Panc1 (cell line): ENCODE measurements around the gene GRM4. TPM values are rescaled to one million over a fixed set of nuclear protein-coding genes. Genes with fewer than 3 reads are reported as not detected.

Source experiments
- ATAC-seq: fragments of 200-7000 bp; cut with Tn5 transposase; 2 replicates; pipeline ENCODE4 v1.9.1; 2020; ENCODE audit warnings: mild to moderate bottlenecking, moderate library complexity
- BruUV-seq: library from RNA; stranded (reverse); fragments of 400-500 nt; replicated peaks from 2 replicates; lab custom pipeline; 2021; lab: Mats Ljungman, UMichigan
- CTCF ChIA-PET: fragments of 300-600 bp; sonication (Branson Sonifier 250); formaldehyde crosslinking; loops from one replicate; lab custom pipeline; 2022; ENCODE audit warnings: antibody characterized with exemption; lab: Charles Lee
- POLR2A ChIA-PET: fragments of 300-600 bp; sonication (Branson Sonifier 250); formaldehyde crosslinking; loops from one replicate; lab custom pipeline; 2022; ENCODE audit warnings: antibody characterized with exemption; lab: Charles Lee
- DNase-seq: peaks from one replicate; pipeline ENCODE4 v3.0.0-alpha.2; 2010; ENCODE audit warnings: low read depth, low spot score
- H3K27ac ChIP-seq: 2 replicates; pipeline ENCODE4 v1.5.1; 2011; ENCODE audit warnings: mild to moderate bottlenecking, low read length, inconsistent platforms
- H3K27me3 ChIP-seq: fragments of 200-500 bp; sonication (Bioruptor generic); 2 replicates; pipeline ENCODE4 v1.6.0; 2014; ENCODE audit warnings: low read length, inconsistent platforms; ENCODE audit not compliant: control insufficient read depth, insufficient read depth
- H3K36me3 ChIP-seq: fragments of 200-500 bp; sonication (Bioruptor generic); 2 replicates; pipeline ENCODE4 v1.5.1; 2014; ENCODE audit warnings: inconsistent platforms, mild to moderate bottlenecking, low read length, moderate library complexity; ENCODE audit not compliant: control insufficient read depth, insufficient read depth
- H3K4me1 ChIP-seq: 2 replicates; pipeline ENCODE4 v1.5.1; 2011; ENCODE audit warnings: inconsistent platforms, mild to moderate bottlenecking, low read length, moderate library complexity; ENCODE audit not compliant: control insufficient read depth, insufficient read depth
- H3K4me3 ChIP-seq, 2 experiments: 2 replicates each; pipeline ENCODE4 v1.5.1; 2011 to 2012; ENCODE audit warnings: low read depth in 2 of 2, low read length in 2 of 2, mild to moderate bottlenecking in 2 of 2, inconsistent platforms in 1 of 2, moderate library complexity in 1 of 2
- H3K9me3 ChIP-seq: fragments of 200-500 bp; sonication (Bioruptor generic); 2 replicates; pipeline ENCODE4 v1.5.1; 2014; ENCODE audit warnings: low read depth, mild to moderate bottlenecking, inconsistent platforms, low read length, moderate library complexity; ENCODE audit not compliant: control insufficient read depth, insufficient read depth
- POLR2AphosphoS5 ChIP-seq: IDR thresholded peaks from 2 replicates; pipeline ENCODE4 v1.6.1; 2012; ENCODE audit warnings: mild to moderate bottlenecking, low read depth, low read length, moderate library complexity
- SIN3A ChIP-seq: IDR thresholded peaks from 2 replicates; pipeline ENCODE4 v1.6.1; 2012; ENCODE audit warnings: low read depth, mild to moderate bottlenecking, low read length, moderate library complexity, borderline replicate concordance; ENCODE audit not compliant: insufficient read depth
- TCF7L2 ChIP-seq: IDR thresholded peaks from 2 replicates; pipeline ENCODE4 v1.6.1; 2011; ENCODE audit warnings: mild to moderate bottlenecking, low read depth, low read length, inconsistent platforms
- in situ Hi-C: cut with HindIII; loops from 2 replicates; pipeline ENCODE4 v1.10.0; 2016; ENCODE audit warnings: low sequenced_read_pairs, low pct_unique_long_range_greater_than_20kb
- intact Hi-C: fragments of 100-400 bp; cut with micrococcal nuclease; formaldehyde crosslinking; loops from one replicate; pipeline ENCODE4 v1.10.0; 2022; ENCODE audit not compliant: unreplicated experiment
- total RNA-seq: library from RNA; stranded (reverse); gene quantifications from one replicate; pipeline ENCODE4 v1.2.1, GENCODE V29; 2021; ENCODE audit not compliant: unreplicated experiment
- TF ChIP-seq, protein P1 (sequence below): fragments of 450-650 bp; IDR thresholded peaks from 2 replicates; pipeline ENCODE4 v1.5.1; 2017; ENCODE audit warnings: mild to moderate bottlenecking
- TF ChIP-seq, protein P2 (sequence below), 2 experiments: IDR thresholded peaks; 2 replicates each; pipeline ENCODE4 v1.6.1; 2011 to 2012; ENCODE audit warnings: low read depth in 2 of 2, control low read depth in 1 of 2, low read length in 1 of 2, mild to moderate bottlenecking in 1 of 2, moderate library complexity in 1 of 2; ENCODE audit not compliant: insufficient read depth in 1 of 2

Gene GRM4
- total RNA-seq, 1 experiment from 2014 or later = 1.3 TPM

DNA sequence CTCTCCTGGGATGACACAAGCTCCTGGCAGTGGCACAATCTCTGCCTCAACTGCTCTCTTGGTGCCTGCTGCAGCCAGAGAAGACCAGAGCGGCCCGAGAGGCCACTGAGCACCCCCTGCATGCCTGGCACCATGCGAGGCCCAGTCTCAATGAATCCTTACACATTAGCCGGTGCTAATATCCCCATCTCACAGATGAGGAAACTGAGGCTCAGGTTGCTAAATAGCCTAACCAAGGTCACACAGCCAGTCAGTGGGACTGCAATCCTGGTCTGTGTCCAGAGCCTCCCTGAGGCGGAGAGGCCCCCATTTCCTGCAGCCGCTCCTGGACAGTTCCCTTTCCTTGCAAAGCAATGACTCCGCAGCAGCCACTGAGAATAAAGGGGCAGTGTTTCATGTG, 81.2 kb downstream of the GRM4 start:
- H3K27ac ChIP-seq = no peak overlapping the region
- no peaks in the 10 kb centered on the region for H3K9me3 ChIP-seq
- intact Hi-C loops = no loop called here
- ChIA-PET CTCF (no interaction called here), POLR2A (no interaction called here)
- H3K36me3 ChIP-seq = no peaks in the 10 kb centered on the region
- no peak overlapping the region for H3K4me3 ChIP-seq
- in situ Hi-C loops = no loop called here
- no peak for ATAC-seq
- peaks cover 5% of the 10 kb centered on the region for H3K27me3 ChIP-seq
- TF ChIP-seq SIN3A (no peak), POLR2AphosphoS5 (no peak), TCF7L2 (no peak)
- TF ChIP-seq, protein P1, sequence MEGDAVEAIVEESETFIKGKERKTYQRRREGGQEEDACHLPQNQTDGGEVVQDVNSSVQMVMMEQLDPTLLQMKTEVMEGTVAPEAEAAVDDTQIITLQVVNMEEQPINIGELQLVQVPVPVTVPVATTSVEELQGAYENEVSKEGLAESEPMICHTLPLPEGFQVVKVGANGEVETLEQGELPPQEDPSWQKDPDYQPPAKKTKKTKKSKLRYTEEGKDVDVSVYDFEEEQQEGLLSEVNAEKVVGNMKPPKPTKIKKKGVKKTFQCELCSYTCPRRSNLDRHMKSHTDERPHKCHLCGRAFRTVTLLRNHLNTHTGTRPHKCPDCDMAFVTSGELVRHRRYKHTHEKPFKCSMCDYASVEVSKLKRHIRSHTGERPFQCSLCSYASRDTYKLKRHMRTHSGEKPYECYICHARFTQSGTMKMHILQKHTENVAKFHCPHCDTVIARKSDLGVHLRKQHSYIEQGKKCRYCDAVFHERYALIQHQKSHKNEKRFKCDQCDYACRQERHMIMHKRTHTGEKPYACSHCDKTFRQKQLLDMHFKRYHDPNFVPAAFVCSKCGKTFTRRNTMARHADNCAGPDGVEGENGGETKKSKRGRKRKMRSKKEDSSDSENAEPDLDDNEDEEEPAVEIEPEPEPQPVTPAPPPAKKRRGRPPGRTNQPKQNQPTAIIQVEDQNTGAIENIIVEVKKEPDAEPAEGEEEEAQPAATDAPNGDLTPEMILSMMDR = no peak
- TF ChIP-seq, protein P2, sequence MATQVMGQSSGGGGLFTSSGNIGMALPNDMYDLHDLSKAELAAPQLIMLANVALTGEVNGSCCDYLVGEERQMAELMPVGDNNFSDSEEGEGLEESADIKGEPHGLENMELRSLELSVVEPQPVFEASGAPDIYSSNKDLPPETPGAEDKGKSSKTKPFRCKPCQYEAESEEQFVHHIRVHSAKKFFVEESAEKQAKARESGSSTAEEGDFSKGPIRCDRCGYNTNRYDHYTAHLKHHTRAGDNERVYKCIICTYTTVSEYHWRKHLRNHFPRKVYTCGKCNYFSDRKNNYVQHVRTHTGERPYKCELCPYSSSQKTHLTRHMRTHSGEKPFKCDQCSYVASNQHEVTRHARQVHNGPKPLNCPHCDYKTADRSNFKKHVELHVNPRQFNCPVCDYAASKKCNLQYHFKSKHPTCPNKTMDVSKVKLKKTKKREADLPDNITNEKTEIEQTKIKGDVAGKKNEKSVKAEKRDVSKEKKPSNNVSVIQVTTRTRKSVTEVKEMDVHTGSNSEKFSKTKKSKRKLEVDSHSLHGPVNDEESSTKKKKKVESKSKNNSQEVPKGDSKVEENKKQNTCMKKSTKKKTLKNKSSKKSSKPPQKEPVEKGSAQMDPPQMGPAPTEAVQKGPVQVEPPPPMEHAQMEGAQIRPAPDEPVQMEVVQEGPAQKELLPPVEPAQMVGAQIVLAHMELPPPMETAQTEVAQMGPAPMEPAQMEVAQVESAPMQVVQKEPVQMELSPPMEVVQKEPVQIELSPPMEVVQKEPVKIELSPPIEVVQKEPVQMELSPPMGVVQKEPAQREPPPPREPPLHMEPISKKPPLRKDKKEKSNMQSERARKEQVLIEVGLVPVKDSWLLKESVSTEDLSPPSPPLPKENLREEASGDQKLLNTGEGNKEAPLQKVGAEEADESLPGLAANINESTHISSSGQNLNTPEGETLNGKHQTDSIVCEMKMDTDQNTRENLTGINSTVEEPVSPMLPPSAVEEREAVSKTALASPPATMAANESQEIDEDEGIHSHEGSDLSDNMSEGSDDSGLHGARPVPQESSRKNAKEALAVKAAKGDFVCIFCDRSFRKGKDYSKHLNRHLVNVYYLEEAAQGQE (IDR thresholded peaks at IDR 0.05; ENCODE audit: insufficient read depth in 1 of 2, low read depth in 2 of 2, low read length in 1 of 2) = no peak
- no peak for DNase-seq
- H3K4me1 ChIP-seq = 0 out of 2 replicates have a peak, but pooled peaks cover 2% of the 10 kb centered on the region
- no TSS peak for BruUV-seq

DNA sequence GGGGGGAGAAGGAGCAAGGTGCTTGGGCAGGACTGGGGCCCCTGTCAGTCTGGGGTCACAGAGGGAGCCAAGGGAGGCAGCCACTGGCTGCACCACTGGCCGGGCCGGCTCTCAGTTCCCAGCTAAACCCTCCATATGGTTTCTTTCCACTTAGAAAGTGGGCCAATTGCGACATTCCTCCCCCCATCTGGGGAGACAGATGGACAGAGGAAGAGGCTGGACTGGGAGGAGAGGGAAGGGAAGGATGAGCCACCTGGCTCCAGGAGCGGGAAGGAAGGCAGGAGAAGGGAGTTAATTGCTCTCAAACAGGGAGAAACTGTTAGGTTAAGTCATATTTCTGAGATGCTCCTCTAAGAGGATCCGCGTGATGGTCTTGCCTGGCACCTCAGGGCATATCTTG, 82.2 kb downstream of the GRM4 start:
- intact Hi-C loops = no loop called here
- POLR2A ChIA-PET = no interaction called here
- Histone ChIP-seq H3K27ac (no peak overlapping the region), H3K9me3 (no peaks in the 10 kb centered on the region), H3K4me1 (0 out of 2 replicates have a peak, but pooled peaks cover 2% of the 10 kb centered on the region), H3K27me3 (peaks cover 5% of the 10 kb centered on the region), H3K36me3 (no peaks in the 10 kb centered on the region), H3K4me3 (no peak overlapping the region)
- in situ Hi-C loops = no loop called here
- ATAC-seq = no peak
- TF ChIP-seq POLR2AphosphoS5 (no peak), TCF7L2 (no peak), SIN3A (no peak)
- TF ChIP-seq, protein P1 = no peak
- TF ChIP-seq, protein P2 (IDR thresholded peaks at IDR 0.05; ENCODE audit: insufficient read depth in 1 of 2, low read depth in 2 of 2, low read length in 1 of 2) = no peak
- DNase-seq = no peak
- BruUV-seq = no TSS peak
- CTCF ChIA-PET = no interaction called here
